C4-2B (cell line): Measurements from ENCODE around the gene KRTAP4-5.

Experiments
- CTCF ChIP-seq: fragments of 450-650 bp; conservative IDR thresholded peaks from 2 replicates; pipeline ENCODE4 v1.5.1; 2017; ENCODE audit warnings: mild to moderate bottlenecking
- ZFX ChIP-seq: fragments of 450-650 bp; IDR thresholded peaks from 2 replicates; pipeline ENCODE4 v1.6.1; 2017

DNA sequence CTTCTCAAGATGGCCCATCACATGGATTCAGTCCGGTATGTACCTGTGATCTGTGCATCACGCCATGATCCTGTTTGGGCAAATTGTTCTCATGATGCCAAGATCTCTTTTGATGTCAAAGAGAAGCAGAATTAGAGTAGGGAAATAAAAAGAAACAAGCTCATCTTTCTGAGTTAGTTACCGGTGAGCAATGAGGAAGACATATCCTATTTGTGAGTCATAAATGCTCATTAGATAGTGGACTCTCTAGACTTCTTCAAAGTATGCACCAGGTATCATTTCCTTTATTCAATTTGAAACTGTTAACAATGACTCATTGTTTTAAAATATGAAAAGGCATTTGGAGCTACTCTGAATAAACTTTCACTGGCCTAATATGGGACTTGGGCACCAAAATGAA, 17.6 kb downstream of the KRTAP4-5 start:
- no peak for TF ChIP-seq CTCF
- TF ChIP-seq ZFX: no peak
